Measurements from ENCODE around the gene CARD16.

Gene CARD16

DNA sequence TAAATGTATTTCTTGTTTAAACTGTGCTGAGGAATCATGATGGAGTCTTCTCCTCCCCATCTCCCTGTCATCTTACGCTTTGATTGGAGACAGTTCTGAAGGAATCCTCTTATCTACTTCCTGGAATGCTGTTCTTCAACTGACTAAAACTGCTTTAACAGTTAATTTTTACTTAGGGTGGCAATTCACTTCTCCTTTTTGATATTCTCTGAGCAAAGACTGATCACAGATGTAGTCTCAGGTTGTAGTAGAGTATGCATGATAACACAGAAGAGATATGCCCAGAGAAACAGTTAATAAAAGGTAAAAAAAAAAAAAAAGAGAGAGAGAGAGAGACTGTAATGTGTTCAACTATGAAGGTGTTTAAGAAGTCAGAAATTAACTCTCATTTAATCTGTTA is 20.7 kb downstream of the CARD16 start:
- H3K27ac ChIP-seq (ENCODE audit: extremely low read depth, low read depth, low read length) = no peak overlapping the region
- no peaks in the 10 kb centered on the region for H3K4me1 ChIP-seq (ENCODE audit: control insufficient read depth, insufficient read depth, low read length)
- CTCF ChIA-PET = no interaction called here
- H3K36me3 ChIP-seq (ENCODE audit: control insufficient read depth in 2 of 2, insufficient read depth in 1 of 2, low read length in 2 of 2) = no peaks in the 10 kb centered on the region
- no peak overlapping the region for H3K4me3 ChIP-seq (ENCODE audit: low read depth, low read length)
- no peaks in the 10 kb centered on the region for H3K9me3 ChIP-seq (ENCODE audit: control insufficient read depth, insufficient read depth, low read depth, low read length)
- POLR2A ChIA-PET = no interaction called here
- TF ChIP-seq, protein P1, sequence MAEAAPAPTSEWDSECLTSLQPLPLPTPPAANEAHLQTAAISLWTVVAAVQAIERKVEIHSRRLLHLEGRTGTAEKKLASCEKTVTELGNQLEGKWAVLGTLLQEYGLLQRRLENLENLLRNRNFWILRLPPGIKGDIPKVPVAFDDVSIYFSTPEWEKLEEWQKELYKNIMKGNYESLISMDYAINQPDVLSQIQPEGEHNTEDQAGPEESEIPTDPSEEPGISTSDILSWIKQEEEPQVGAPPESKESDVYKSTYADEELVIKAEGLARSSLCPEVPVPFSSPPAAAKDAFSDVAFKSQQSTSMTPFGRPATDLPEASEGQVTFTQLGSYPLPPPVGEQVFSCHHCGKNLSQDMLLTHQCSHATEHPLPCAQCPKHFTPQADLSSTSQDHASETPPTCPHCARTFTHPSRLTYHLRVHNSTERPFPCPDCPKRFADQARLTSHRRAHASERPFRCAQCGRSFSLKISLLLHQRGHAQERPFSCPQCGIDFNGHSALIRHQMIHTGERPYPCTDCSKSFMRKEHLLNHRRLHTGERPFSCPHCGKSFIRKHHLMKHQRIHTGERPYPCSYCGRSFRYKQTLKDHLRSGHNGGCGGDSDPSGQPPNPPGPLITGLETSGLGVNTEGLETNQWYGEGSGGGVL (tag by site-specific recombination; IDR thresholded peaks at IDR 0.05) = no peak
- TF ChIP-seq MYNN (tag by site-specific recombination; IDR thresholded peaks at IDR 0.05; ENCODE audit: borderline replicate concordance) (no peak), HOXD13 (CRISPR knock-in tag; IDR thresholded peaks at IDR 0.05; ENCODE audit: borderline replicate concordance) (no peak), EGR2 (tag by site-specific recombination; IDR thresholded peaks at IDR 0.05; ENCODE audit: low read depth) (no peak), ZNF664 (tag by site-specific recombination; IDR thresholded peaks at IDR 0.05) (no peak), ZNF23 (tag by site-specific recombination; IDR thresholded peaks at IDR 0.05; ENCODE audit: borderline replicate concordance) (no peak), RBAK (tag by site-specific recombination; IDR thresholded peaks at IDR 0.05) (no peak), GFI1B (tag by site-specific recombination; IDR thresholded peaks at IDR 0.05) (no peak)
- TF ChIP-seq, protein P2, sequence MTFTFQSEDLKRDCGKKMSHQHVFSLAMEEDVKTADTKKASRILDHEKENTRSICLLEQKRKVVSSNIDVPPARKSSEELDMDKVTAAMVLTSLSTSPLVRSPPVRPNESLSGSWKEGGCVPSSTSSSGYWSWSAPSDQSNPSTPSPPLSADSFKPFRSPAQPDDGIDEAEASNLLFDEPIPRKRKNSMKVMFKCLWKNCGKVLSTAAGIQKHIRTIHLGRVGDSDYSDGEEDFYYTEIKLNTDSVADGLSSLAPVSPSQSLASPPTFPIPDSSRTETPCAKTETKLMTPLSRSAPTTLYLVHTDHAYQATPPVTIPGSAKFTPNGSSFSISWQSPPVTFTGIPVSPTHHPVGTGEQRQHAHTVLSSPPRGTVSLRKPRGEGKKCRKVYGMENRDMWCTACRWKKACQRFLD (tag by site-specific recombination; IDR thresholded peaks at IDR 0.05) = no peak
- TF ChIP-seq, protein P3, sequence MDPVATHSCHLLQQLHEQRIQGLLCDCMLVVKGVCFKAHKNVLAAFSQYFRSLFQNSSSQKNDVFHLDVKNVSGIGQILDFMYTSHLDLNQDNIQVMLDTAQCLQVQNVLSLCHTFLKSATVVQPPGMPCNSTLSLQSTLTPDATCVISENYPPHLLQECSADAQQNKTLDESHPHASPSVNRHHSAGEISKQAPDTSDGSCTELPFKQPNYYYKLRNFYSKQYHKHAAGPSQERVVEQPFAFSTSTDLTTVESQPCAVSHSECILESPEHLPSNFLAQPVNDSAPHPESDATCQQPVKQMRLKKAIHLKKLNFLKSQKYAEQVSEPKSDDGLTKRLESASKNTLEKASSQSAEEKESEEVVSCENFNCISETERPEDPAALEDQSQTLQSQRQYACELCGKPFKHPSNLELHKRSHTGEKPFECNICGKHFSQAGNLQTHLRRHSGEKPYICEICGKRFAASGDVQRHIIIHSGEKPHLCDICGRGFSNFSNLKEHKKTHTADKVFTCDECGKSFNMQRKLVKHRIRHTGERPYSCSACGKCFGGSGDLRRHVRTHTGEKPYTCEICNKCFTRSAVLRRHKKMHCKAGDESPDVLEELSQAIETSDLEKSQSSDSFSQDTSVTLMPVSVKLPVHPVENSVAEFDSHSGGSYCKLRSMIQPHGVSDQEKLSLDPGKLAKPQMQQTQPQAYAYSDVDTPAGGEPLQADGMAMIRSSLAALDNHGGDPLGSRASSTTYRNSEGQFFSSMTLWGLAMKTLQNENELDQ (tag by site-specific recombination; IDR thresholded peaks at IDR 0.05; ENCODE audit: low read depth) = no peak
- TF ChIP-seq, protein P4, sequence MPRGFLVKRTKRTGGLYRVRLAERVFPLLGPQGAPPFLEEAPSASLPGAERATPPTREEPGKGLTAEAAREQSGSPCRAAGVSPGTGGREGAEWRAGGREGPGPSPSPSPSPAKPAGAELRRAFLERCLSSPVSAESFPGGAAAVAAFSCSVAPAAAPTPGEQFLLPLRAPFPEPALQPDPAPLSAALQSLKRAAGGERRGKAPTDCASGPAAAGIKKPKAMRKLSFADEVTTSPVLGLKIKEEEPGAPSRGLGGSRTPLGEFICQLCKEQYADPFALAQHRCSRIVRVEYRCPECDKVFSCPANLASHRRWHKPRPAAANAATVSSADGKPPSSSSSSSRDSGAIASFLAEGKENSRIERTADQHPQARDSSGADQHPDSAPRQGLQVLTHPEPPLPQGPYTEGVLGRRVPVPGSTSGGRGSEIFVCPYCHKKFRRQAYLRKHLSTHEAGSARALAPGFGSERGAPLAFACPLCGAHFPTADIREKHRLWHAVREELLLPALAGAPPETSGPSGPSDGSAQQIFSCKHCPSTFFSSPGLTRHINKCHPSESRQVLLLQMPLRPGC (tag by site-specific recombination; IDR thresholded peaks at IDR 0.05) = no peak

DNA sequence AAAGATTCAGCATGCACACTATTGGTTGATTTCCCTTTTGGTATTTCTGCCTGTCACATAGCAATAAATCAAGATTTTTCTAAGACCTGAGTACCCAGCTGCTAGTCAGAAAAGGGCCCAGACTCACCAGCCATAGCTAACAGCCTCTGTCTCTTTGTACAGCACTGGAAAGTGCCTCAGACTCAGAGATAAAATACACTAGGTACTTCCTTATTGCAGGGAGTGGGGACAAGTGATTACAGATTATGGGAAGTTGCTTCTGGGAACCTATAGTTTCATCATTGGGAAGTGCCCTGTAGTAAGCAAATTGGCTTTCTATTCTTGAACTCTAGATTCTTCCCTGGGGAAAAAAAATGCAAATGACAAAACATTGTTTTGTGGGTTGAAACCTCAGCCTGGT is 22.1 kb downstream of the CARD16 start, which contains the start of gene CASP5:
CASP5 (minus strand) TSS at position 166 of the 400 bp plus-strand sequence; CDS start at position 134, 32 bp downstream.
- H3K27ac ChIP-seq (ENCODE audit: extremely low read depth, low read depth, low read length) = no peak within 1 kb of the TSS
- TF ChIP-seq, protein P5, sequence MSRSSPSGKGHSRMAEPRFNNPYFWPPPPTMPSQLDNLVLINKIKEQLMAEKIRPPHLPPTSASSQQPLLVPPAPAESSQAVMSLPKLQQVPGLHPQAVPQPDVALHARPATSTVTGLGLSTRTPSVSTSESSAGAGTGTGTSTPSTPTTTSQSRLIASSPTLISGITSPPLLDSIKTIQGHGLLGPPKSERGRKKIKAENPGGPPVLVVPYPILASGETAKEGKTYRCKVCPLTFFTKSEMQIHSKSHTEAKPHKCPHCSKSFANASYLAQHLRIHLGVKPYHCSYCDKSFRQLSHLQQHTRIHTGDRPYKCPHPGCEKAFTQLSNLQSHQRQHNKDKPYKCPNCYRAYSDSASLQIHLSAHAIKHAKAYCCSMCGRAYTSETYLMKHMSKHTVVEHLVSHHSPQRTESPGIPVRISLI (tag by site-specific recombination; IDR thresholded peaks at IDR 0.05) = no peak
- TF ChIP-seq ZNF169 (tag by site-specific recombination; IDR thresholded peaks at IDR 0.05) (no peak), ZNF747 (tag by site-specific recombination; IDR thresholded peaks at IDR 0.05) (no peak), ZNF658 (tag by site-specific recombination; IDR thresholded peaks at IDR 0.05) (no peak), ZSCAN30 (tag by site-specific recombination; IDR thresholded peaks at IDR 0.05) (no peak), ZNF132 (tag by site-specific recombination; IDR thresholded peaks at IDR 0.05; ENCODE audit: borderline replicate concordance) (no peak), ZNF558 (tag by site-specific recombination; IDR thresholded peaks at IDR 0.05) (no peak), ZNF221 (tag by site-specific recombination; IDR thresholded peaks at IDR 0.05; ENCODE audit: borderline replicate concordance) (no peak)
- H3K4me3 ChIP-seq (ENCODE audit: low read depth, low read length) = no peak within 1 kb of the TSS
- no peaks in the 10 kb centered on the region for H3K4me1 ChIP-seq (ENCODE audit: control insufficient read depth, insufficient read depth, low read length)
- no peaks in the 10 kb centered on the region for H3K36me3 ChIP-seq (ENCODE audit: control insufficient read depth in 2 of 2, insufficient read depth in 1 of 2, low read length in 2 of 2)
- H3K9me3 ChIP-seq (ENCODE audit: control insufficient read depth, insufficient read depth, low read depth, low read length) = no peaks in the 10 kb centered on the region
- POLR2A ChIA-PET = no interaction called here
- CTCF ChIA-PET = no interaction called here
